ENCODE measurements around the gene CXCL13. TPM values are rescaled to one million over a fixed set of nuclear protein-coding genes. Genes with fewer than 3 reads are reported as not detected.

Gene CXCL13
- total and polyA plus RNA-seq, 4 donors: 1.2 to 4.0 (median 2.8) TPM; not detected in 1

GRCh38 chr4:77582156-77582555, 23.5 kb upstream of the CXCL13 start:
- Histone ChIP-seq H3K4me1 (ENCODE audit: control insufficient read depth in 4 of 4, insufficient read depth in 4 of 4, low read length in 3 of 4) (peaks cover 0 to 3% (median 0%) of the 10 kb centered on the region in 4 donors), H3K4me3 (ENCODE audit: low read depth in 1 of 3, low read length in 3 of 3) (no peak overlapping the region), H3K27me3 (ENCODE audit: control insufficient read depth in 4 of 4, insufficient read depth in 4 of 4, low read length in 3 of 4) (no peaks in the 10 kb centered on the region), H3K9ac (ENCODE audit: low read depth in 1 of 2, low read length in 2 of 2) (no peak overlapping the region), H3K36me3 (ENCODE audit: control insufficient read depth in 4 of 4, insufficient read depth in 3 of 4, low read depth in 1 of 4, low read length in 3 of 4) (no peaks in the 10 kb centered on the region), H3K9me3 (ENCODE audit: control insufficient read depth in 4 of 4, low read length in 3 of 4) (no peaks in the 10 kb centered on the region), H3K27ac (ENCODE audit: low read depth in 1 of 2, low read length in 2 of 2) (no peak overlapping the region)
- DNase-seq (ENCODE audit: low spot score): no peak
- WGBS: 94% methylated on average over 2 of the region's 2 CpGs
- TF ChIP-seq SP1 (IDR thresholded peaks at IDR 0.05): no peak
- TF ChIP-seq, protein P1, sequence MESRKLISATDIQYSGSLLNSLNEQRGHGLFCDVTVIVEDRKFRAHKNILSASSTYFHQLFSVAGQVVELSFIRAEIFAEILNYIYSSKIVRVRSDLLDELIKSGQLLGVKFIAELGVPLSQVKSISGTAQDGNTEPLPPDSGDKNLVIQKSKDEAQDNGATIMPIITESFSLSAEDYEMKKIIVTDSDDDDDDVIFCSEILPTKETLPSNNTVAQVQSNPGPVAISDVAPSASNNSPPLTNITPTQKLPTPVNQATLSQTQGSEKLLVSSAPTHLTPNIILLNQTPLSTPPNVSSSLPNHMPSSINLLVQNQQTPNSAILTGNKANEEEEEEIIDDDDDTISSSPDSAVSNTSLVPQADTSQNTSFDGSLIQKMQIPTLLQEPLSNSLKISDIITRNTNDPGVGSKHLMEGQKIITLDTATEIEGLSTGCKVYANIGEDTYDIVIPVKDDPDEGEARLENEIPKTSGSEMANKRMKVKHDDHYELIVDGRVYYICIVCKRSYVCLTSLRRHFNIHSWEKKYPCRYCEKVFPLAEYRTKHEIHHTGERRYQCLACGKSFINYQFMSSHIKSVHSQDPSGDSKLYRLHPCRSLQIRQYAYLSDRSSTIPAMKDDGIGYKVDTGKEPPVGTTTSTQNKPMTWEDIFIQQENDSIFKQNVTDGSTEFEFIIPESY (IDR thresholded peaks at IDR 0.05): no peak
- no peak for TF ChIP-seq HNF4G (IDR thresholded peaks at IDR 0.05)
- TF ChIP-seq GABPA (IDR thresholded peaks at IDR 0.05 in 1 of 2, conservative IDR thresholded peaks at IDR 0.05 in 1 of 2): no peak
- TF ChIP-seq RAD21 (IDR thresholded peaks at IDR 0.05): no peak
- TF ChIP-seq, protein P2, sequence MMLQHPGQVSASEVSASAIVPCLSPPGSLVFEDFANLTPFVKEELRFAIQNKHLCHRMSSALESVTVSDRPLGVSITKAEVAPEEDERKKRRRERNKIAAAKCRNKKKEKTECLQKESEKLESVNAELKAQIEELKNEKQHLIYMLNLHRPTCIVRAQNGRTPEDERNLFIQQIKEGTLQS (IDR thresholded peaks at IDR 0.05): no peak
- TF ChIP-seq, protein P3, sequence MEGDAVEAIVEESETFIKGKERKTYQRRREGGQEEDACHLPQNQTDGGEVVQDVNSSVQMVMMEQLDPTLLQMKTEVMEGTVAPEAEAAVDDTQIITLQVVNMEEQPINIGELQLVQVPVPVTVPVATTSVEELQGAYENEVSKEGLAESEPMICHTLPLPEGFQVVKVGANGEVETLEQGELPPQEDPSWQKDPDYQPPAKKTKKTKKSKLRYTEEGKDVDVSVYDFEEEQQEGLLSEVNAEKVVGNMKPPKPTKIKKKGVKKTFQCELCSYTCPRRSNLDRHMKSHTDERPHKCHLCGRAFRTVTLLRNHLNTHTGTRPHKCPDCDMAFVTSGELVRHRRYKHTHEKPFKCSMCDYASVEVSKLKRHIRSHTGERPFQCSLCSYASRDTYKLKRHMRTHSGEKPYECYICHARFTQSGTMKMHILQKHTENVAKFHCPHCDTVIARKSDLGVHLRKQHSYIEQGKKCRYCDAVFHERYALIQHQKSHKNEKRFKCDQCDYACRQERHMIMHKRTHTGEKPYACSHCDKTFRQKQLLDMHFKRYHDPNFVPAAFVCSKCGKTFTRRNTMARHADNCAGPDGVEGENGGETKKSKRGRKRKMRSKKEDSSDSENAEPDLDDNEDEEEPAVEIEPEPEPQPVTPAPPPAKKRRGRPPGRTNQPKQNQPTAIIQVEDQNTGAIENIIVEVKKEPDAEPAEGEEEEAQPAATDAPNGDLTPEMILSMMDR (IDR thresholded peaks at IDR 0.05; ENCODE audit: low read depth, low read length, missing input control): no peak
- no peak for TF ChIP-seq RXRA (IDR thresholded peaks at IDR 0.05)
- no peak for TF ChIP-seq HNF4A (conservative IDR thresholded peaks at IDR 0.05)

DNA sequence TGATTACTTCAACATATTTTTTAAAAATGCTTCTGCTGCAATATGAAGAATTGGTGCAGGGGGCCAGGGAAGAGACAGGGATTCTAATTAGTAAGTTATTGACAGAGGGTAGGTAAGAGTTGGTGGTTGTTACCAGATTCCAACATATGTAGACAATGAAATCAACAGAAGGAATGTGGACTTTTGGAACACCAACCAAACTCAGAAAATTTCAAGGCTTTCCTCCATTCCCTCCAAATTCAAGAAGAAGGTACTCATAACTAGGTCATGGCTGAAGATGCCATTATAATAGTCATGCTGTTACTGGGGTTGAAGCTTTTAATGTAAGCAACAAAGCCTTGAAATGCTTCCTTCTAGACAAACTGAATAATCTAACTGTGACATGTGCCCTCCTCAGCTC, 22.9 kb upstream of the CXCL13 start:
- H3K36me3 ChIP-seq (ENCODE audit: control insufficient read depth in 4 of 4, insufficient read depth in 3 of 4, low read depth in 1 of 4, low read length in 3 of 4): no peaks in the 10 kb centered on the region
- no peak overlapping the region for H3K27ac ChIP-seq (ENCODE audit: low read depth in 1 of 2, low read length in 2 of 2)
- H3K9me3 ChIP-seq (ENCODE audit: control insufficient read depth in 4 of 4, low read length in 3 of 4): no peaks in the 10 kb centered on the region
- TF ChIP-seq, protein P2 (IDR thresholded peaks at IDR 0.05): no peak
- TF ChIP-seq FOXA2 (IDR thresholded peaks at IDR 0.05) (no peak), JUND (IDR thresholded peaks at IDR 0.05) (no peak)
- H3K4me1 ChIP-seq (ENCODE audit: control insufficient read depth in 4 of 4, insufficient read depth in 4 of 4, low read length in 3 of 4): peaks cover 0 to 3% (median 0%) of the 10 kb centered on the region in 4 donors
- no peak overlapping the region for H3K4me3 ChIP-seq (ENCODE audit: low read depth in 1 of 3, low read length in 3 of 3)
- H3K27me3 ChIP-seq (ENCODE audit: control insufficient read depth in 4 of 4, insufficient read depth in 4 of 4, low read length in 3 of 4): no peaks in the 10 kb centered on the region
- no peak overlapping the region for H3K9ac ChIP-seq (ENCODE audit: low read depth in 1 of 2, low read length in 2 of 2)
- no peak for DNase-seq (ENCODE audit: low spot score)

DNA sequence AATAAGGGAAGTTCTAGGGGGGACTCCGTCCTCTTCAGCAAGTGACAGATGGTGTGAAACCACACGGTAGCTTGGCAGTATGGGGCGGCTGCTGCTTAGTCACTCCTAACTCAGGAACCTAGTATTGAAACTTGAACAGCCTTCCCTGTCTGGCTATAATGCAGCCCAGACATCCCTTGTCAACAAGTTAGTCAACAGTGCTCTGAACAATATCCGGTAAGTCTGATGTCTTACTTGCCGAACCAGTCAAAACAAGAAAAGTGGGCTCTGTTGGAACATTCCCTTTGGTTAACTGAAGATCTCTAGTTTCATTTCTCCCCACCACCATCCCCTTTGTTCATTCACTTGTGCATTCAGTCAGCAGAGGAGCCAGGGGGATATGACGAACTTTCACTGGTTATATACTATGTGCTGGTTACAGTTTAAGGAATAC, 18.7 kb upstream of the CXCL13 start:
- peaks cover 0 to 8% (median 4%) of the 10 kb centered on the region in 4 donors for H3K4me1 ChIP-seq (ENCODE audit: control insufficient read depth in 4 of 4, insufficient read depth in 4 of 4, low read length in 3 of 4)
- H3K27ac ChIP-seq (ENCODE audit: low read depth in 1 of 2, low read length in 2 of 2): no peak overlapping the region
- TF ChIP-seq YY1 (IDR thresholded peaks at IDR 0.05) (no peak), FOXA1 (IDR thresholded peaks at IDR 0.05) (no peak)
- no peak for DNase-seq (ENCODE audit: low spot score)
- H3K27me3 ChIP-seq (ENCODE audit: control insufficient read depth in 4 of 4, insufficient read depth in 4 of 4, low read length in 3 of 4): no peaks in the 10 kb centered on the region
- H3K9me3 ChIP-seq (ENCODE audit: control insufficient read depth in 4 of 4, low read length in 3 of 4): no peaks in the 10 kb centered on the region
- no peaks in the 10 kb centered on the region for H3K36me3 ChIP-seq (ENCODE audit: control insufficient read depth in 4 of 4, insufficient read depth in 3 of 4, low read depth in 1 of 4, low read length in 3 of 4)
- no peak overlapping the region for H3K4me3 ChIP-seq (ENCODE audit: low read depth in 1 of 3, low read length in 3 of 3)
- 78% methylated on average over 6 of the region's 6 CpGs for WGBS
- H3K9ac ChIP-seq (ENCODE audit: low read depth in 1 of 2, low read length in 2 of 2): no peak overlapping the region
